ENCODE data around the gene GSTM2.
A peak's percentile ranks its signal among the peaks of the same experiment; 100 is the strongest.

Gene GSTM2

DNA sequence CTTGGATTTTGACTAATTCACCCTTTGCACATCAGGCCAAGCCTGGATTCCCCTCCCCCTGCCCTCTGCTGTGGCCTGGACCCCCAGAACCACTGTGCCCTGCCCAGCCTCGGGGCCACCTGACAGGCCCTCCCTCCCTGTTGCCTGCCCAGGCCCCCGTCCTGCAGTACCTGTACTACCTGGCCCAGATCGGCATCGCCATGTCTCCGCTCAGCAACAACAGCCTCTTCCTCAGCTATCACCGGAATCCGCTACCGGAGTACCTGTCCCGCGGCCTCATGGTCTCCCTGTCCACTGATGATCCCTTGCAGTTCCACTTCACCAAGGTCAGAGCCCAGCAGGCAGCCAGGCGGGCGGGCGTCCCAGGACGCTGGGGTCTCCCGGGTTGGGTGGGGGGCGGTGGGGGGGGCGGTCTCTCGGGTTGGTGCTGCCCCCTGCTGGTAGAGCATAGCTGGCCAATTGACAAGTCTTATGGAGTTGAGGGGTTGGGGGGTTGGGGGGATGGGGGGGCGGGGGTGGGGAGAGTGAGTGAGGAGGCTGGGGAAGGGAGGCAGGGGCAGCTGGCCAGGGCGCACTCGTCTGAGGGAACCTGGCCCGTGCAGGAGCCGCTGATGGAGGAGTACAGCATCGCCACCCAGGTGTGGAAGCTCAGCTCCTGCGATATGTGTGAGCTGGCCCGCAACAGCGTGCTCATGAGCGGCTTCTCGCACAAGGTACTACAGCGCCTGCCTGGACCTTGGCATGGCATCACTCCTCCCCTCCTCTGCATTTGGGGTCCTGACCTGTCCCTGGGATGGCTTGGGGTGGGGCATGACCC, 37.6 kb upstream of the GSTM2 start:
- peak; percentile 65 for DNase-seq

GRCh38 chr1:109630898-109631512, 36.9 kb upstream of the GSTM2 start:
- DNase-seq: no peak

GRCh38 chr1:109631513-109632505, 36.0 kb upstream of the GSTM2 start:
- no peak for DNase-seq

- DNase-seq: no peak
These were observed 35.0 kb upstream of the GSTM2 start for GRCh38 chr1:109632671-109633346.

- no peak for DNase-seq
These were observed 33.6 kb upstream of the GSTM2 start for GRCh38 chr1:109634292-109634691.

DNA sequence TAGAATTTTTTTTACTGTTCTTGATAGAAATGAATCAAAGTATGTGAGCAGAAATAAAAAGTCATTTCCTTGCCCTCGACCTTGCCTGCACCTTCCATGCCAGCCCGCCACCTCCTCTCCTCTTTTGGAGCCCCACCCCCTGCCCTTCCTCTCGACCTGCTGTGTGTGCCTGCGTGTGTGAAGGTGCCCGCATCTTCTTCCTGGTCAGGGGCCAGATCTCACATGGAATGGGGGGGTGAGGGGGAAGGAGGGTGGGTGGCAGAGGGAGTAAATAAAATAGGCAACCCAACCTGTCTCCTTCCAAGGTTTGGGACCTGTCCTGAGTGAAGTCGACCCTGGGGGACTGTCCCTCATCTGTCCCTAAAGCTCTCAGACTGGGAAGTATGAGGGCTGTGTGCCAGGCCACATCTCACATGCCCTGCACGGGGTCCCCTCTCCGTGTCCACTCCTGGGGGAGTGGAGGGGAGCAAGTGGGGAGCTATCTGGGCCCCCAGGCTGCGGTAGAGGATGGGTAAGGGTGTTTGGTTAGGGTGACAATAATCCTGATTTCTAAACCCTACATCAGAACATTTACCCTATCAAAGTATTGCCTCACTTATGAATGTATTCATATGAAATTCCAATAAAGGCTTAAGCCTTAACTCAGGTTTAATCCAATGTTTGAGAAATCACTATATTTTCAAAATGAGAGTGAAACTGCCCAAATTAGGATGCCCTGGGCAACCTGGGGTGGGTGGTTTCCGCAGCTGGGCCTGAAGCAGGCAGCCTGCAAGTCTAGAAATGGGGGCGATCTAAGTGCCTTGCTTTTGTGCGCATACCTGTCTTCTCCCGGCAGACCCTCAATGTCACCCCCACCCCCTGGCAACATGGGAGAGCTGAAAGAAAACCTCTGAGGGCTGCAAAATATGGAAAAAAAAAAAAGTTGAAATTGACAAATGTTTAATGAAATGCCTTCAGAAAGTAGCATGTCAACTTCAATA, 32.8 kb upstream of the GSTM2 start:
- DNase-seq: peak; percentile 55

DNA sequence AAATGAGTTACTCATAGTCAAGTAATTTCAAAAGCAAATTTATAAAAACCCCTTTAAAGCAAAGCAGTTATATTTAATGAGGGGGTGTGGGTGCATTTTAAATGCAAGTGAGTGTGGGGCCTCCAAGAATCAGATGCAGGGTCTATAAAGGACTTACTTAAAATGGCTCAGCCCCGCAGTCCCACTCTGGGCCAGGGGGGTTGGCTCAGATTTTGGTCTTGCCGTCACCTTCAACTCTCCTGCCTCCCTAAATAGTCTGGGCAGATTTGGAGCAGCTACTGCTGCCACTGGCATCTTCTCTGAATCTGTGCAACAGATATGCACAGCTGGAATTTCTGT, 32.0 kb upstream of the GSTM2 start:
- no peak for DNase-seq

DNA sequence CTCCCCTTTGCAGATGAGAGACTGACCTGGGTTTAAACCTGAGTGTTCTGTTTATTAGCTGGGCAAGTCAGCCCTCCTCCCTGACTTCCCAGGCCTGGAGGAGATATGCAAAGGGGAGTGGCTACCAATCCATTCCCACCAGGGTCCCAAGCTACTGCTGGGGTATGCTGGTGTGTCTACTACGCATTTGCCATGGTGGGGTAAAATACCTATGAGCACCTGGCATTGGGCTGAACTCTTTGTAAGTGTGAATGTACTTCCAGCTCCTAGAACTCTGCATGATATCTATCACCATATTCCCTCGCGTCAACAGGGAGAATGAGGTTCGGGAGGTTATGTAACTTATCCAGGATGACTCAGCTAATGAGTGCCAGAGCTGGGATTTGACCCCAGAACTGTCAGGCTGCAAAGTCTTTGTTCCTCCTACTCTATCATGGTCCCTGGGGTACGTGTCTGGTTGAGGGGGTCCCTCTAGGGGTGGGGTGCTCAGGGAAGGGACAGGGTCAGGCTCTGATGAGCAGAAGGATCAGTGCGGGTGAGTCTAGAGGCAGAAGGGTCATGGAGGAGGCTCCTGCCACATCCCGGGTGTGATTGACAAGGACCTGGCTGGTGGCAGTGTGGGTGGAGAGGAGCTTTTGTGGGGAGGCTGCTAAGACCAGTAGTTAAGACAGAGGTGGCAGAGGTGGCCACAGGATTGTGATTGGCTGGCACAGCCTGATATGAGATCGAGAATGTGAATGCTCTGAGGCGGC, 31.5 kb upstream of the GSTM2 start:
- DNase-seq: no peak

- no peak for DNase-seq
These were observed 30.4 kb upstream of the GSTM2 start for GRCh38 chr1:109637446-109637845.

DNA sequence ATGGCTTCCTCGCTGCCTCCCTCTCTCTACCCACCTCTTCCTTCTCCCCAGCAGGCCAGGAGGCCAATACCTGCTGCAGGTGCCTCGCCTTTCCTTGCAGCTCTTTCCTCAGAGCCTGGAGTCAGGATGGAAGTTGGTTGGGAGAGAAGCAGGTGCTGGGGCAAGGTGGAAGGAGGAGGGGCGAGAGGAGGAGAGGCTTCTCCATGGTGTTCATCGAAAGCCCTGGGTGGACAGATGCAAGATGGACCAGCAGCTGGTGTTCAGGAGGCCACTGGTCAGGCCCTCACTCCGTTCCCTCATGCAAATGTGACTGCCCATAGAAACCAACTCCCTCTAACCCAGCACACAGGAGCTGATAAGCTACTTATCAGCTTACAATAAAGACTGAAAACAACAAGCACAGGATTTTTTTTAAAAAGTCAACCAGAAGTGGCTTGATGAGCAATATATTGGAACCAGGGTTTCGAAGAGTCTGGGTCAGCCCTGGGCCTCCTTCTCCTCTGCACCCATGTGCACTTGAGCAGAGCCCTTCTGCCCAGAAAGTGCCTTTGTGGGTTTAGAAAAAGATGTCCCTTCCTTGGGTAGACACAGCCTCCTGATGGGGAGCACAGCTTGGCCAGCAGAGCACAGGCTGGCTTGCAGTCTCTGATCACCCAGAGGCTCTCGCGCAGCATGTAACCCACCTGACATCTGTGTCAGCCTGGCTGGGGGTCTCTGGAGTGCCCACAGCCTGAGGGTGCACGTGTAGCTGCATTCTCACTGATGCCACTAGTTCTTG, 28.6 kb upstream of the GSTM2 start:
- DNase-seq: no peak

DNA sequence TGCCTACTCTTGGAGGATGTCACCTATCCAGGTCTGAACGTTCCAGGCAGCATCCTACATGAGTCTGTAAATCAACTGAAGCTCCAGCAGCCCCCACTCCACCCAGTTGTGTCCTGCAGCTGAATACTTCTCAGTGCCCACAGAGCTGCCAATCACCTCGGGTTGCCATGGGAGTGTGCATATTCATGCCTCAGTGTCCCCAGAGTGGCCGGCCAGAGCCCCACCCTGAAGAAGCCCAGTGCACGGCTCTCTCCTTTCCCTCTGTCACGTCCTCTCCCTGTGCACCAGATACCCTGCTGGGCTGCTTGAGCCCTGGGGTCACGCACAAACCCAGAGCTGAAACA, 28.0 kb upstream of the GSTM2 start:
- DNase-seq: no peak

DNA sequence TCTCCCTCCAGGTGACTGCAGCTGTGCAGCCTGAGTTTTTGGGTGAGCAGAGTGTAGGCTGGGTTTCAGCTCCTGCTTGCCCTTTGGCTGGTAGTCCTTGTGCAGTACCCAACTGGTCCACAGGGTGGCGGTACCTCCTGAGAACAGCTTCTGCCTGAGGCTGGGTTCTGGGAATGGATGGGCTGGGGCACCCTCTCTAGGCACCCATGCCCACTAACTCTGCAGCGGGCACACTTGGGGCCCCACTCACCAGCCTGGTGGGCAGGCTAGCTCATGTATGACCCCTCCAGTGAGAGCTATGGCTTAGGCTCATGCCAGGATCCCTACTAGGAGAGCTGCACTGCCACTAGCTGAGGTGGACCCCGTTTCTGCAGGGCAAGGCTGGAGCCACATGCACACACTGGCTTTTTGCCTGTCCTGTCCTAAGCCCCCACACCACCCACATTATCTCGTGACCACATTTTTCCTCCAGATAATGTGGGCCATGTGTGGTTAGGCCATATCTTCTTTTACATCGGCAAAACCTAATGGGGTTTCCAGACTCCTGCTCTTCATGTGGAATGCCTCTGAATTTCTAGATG, 27.5 kb upstream of the GSTM2 start:
- DNase-seq: peak; percentile 91

- no peak for DNase-seq
These were observed 26.6 kb upstream of the GSTM2 start for GRCh38 chr1:109641078-109641740.

GRCh38 chr1:109641861-109642260, 26.0 kb upstream of the GSTM2 start:
- DNase-seq: no peak

- no peak for DNase-seq
These were observed 25.2 kb upstream of the GSTM2 start for GRCh38 chr1:109642626-109643025.

DNA sequence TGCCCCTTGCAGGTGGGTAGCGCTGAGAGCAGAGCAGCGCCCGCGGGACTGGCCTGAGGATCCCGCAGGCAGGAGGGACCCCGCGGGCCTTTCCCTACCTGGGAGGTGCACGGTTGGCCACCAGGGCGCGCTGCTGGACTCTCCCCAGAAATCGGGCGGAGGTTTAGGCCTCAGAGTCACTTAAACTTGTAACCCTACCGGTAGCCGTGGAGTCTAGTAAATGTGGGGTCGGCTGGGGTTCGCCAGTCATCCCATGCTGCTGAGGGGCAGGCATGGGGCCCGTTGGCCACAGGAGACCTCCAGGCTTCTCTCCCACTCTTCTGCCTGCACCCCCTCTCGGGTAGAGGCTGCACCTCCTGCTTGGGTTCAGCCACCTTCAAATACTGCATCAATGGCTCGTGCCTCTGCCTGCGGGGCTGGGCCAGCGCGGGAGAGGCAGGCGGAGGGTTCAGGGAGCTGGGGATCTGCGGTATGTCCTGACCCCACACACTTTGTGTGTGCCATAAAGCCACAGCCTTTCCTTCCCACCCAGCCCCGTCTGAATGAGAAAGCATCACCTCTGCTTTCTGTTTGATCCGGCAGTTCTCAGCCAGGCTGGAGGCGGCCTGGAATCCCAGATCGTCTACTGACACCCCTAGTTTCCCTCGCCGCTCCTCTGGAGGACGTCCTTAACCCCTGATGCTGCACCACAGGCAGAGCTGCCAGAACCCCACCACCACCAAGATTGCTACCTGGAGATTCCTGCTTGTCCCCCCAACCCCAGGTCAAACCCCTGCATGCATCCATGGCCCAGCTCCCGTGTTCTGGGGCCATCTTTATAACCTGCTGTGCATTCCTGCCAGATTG, 24.2 kb upstream of the GSTM2 start:
- DNase-seq: peak; percentile 89

- no peak for DNase-seq
These were observed 23.2 kb upstream of the GSTM2 start for GRCh38 chr1:109644670-109645069.

GRCh38 chr1:109649491-109649914, 18.4 kb upstream of the GSTM2 start:
- no peak for DNase-seq

Measured in CD4-positive, alpha-beta T cell treated with Interleukin-6 for 4 hours (primary cell).